Measurements from ENCODE around the gene DNAH9. TPM values are rescaled to one million over a fixed set of nuclear protein-coding genes. Genes with fewer than 3 reads are reported as not detected.

DNAH9 gene
- total and polyA plus RNA-seq, 2 donors from 2014 or later, result 3.7 to 6.9 TPM

GRCh38 chr17:11852231-11852630 lies 254.0 kb downstream of the DNAH9 start:
- Histone ChIP-seq H3K36me3 (ENCODE audit: control insufficient read depth in 2 of 3, insufficient read depth in 3 of 3, low read length in 3 of 3) (no peaks in the 10 kb centered on the region), H3K4me1 (ENCODE audit: control insufficient read depth in 2 of 3, insufficient read depth in 2 of 3, low read depth in 1 of 3, low read length in 3 of 3) (no peaks in the 10 kb centered on the region), H3K4me3 (ENCODE audit: low read length in 3 of 3) (no peak overlapping the region), H3K27me3 (ENCODE audit: control insufficient read depth, insufficient read depth, low read length) (no peaks in the 10 kb centered on the region), H3K9ac (ENCODE audit: low read length in 3 of 3) (no peak overlapping the region), H3K9me3 (ENCODE audit: control insufficient read depth in 2 of 3, insufficient read depth in 1 of 3, low read length in 3 of 3) (no peaks in the 10 kb centered on the region), H3K27ac (ENCODE audit: low read depth in 2 of 2, low read length in 2 of 2) (no peak overlapping the region)
- intact Hi-C loops (cut with DNase I), result no loop called here
- TF ChIP-seq CTCF (IDR thresholded peaks at IDR 0.05; ENCODE audit: borderline replicate concordance, extremely low read depth, insufficient read depth), result no peak
- DNase-seq, result no peak
- no peak for FAIRE-seq

- no peak overlapping the region for H3K27ac ChIP-seq (ENCODE audit: low read depth in 2 of 2, low read length in 2 of 2)
- H3K9me3 ChIP-seq (ENCODE audit: control insufficient read depth in 2 of 3, insufficient read depth in 1 of 3, low read length in 3 of 3), result no peaks in the 10 kb centered on the region
- no peak for FAIRE-seq
- TF ChIP-seq CTCF (IDR thresholded peaks at IDR 0.05; ENCODE audit: borderline replicate concordance, extremely low read depth, insufficient read depth), result no peak
- H3K4me1 ChIP-seq (ENCODE audit: control insufficient read depth in 2 of 3, insufficient read depth in 2 of 3, low read depth in 1 of 3, low read length in 3 of 3), result no peaks in the 10 kb centered on the region
- intact Hi-C loops (cut with DNase I), result no loop called here
- H3K9ac ChIP-seq (ENCODE audit: low read length in 3 of 3), result no peak overlapping the region
- DNase-seq, result no peak
- no peak overlapping the region for H3K4me3 ChIP-seq (ENCODE audit: low read length in 3 of 3)
- no peaks in the 10 kb centered on the region for H3K36me3 ChIP-seq (ENCODE audit: control insufficient read depth in 2 of 3, insufficient read depth in 3 of 3, low read length in 3 of 3)
- no peaks in the 10 kb centered on the region for H3K27me3 ChIP-seq (ENCODE audit: control insufficient read depth, insufficient read depth, low read length)
These were observed 254.6 kb downstream of the DNAH9 start for GRCh38 chr17:11852912-11853311.

GRCh38 chr17:11853321-11854151 lies 255.3 kb downstream of the DNAH9 start:
- Histone ChIP-seq H3K36me3 (ENCODE audit: control insufficient read depth in 2 of 3, insufficient read depth in 3 of 3, low read length in 3 of 3) (no peaks in the 10 kb centered on the region), H3K9me3 (ENCODE audit: control insufficient read depth in 2 of 3, insufficient read depth in 1 of 3, low read length in 3 of 3) (no peaks in the 10 kb centered on the region), H3K27me3 (ENCODE audit: control insufficient read depth, insufficient read depth, low read length) (no peaks in the 10 kb centered on the region), H3K9ac (ENCODE audit: low read length in 3 of 3) (no peak overlapping the region), H3K4me3 (ENCODE audit: low read length in 3 of 3) (no peak overlapping the region), H3K4me1 (ENCODE audit: control insufficient read depth in 2 of 3, insufficient read depth in 2 of 3, low read depth in 1 of 3, low read length in 3 of 3) (no peaks in the 10 kb centered on the region), H3K27ac (ENCODE audit: low read depth in 2 of 2, low read length in 2 of 2) (no peak overlapping the region)
- intact Hi-C loops (cut with DNase I), result no loop called here
- no peak for TF ChIP-seq CTCF (IDR thresholded peaks at IDR 0.05; ENCODE audit: borderline replicate concordance, extremely low read depth, insufficient read depth)
- DNase-seq, result peak in 1 of 5 donors; percentile 14
- FAIRE-seq, result no peak
